HG03378 (cell line): Measurements from ENCODE around the gene DCC.

ENCODE experiments used
- ATAC-seq: cut with Tn5 transposase; IDR thresholded peaks from one replicate; pipeline ENCODE4 v1.9.1; 2021; ENCODE audit warnings: mild to moderate bottlenecking, moderate library complexity; ENCODE audit not compliant: unreplicated experiment

The DCC gene

GRCh38 chr18:52657043-52657805 lies 317.2 kb downstream of the DCC start:
- no peak for ATAC-seq

GRCh38 chr18:52667463-52668065 lies 327.6 kb downstream of the DCC start:
- ATAC-seq, result no peak

GRCh38 chr18:52670896-52671295 lies 330.9 kb downstream of the DCC start:
- no peak for ATAC-seq

GRCh38 chr18:52678034-52678433 lies 338.0 kb downstream of the DCC start:
- ATAC-seq, result no peak

- ATAC-seq, result no peak
These were observed 338.6 kb downstream of the DCC start for GRCh38 chr18:52678551-52678950.

- no peak for ATAC-seq
These were observed 339.4 kb downstream of the DCC start for GRCh38 chr18:52679354-52679753.

GRCh38 chr18:52682260-52682659 lies 342.3 kb downstream of the DCC start:
- ATAC-seq, result no peak

- no peak for ATAC-seq
These were observed 345.3 kb downstream of the DCC start for GRCh38 chr18:52685316-52685715.

GRCh38 chr18:52691841-52692240 lies 351.8 kb downstream of the DCC start:
- ATAC-seq, result no peak

- no peak for ATAC-seq
These were observed 354.8 kb downstream of the DCC start for GRCh38 chr18:52694804-52695203.

GRCh38 chr18:52700116-52700515 lies 360.1 kb downstream of the DCC start:
- ATAC-seq, result no peak

GRCh38 chr18:52700816-52701215 lies 360.8 kb downstream of the DCC start:
- no peak for ATAC-seq

GRCh38 chr18:52701219-52701935 lies 361.4 kb downstream of the DCC start:
- ATAC-seq, result no peak

GRCh38 chr18:52715421-52715820 lies 375.4 kb downstream of the DCC start:
- no peak for ATAC-seq

GRCh38 chr18:52715991-52716390 lies 376.0 kb downstream of the DCC start:
- no peak for ATAC-seq

- no peak for ATAC-seq
These were observed 377.0 kb downstream of the DCC start for GRCh38 chr18:52716973-52717372.

GRCh38 chr18:52722904-52723303 lies 382.9 kb downstream of the DCC start:
- no peak for ATAC-seq

GRCh38 chr18:52723550-52723970 lies 383.6 kb downstream of the DCC start:
- ATAC-seq, result no peak

GRCh38 chr18:52730972-52731619 lies 391.1 kb downstream of the DCC start:
- ATAC-seq, result no peak

- ATAC-seq, result no peak
These were observed 398.9 kb downstream of the DCC start for GRCh38 chr18:52738946-52739345.

- ATAC-seq, result no peak
These were observed 407.0 kb downstream of the DCC start for GRCh38 chr18:52746986-52747385.
